ENCODE data around the gene CD151.

The CD151 gene

DNA sequence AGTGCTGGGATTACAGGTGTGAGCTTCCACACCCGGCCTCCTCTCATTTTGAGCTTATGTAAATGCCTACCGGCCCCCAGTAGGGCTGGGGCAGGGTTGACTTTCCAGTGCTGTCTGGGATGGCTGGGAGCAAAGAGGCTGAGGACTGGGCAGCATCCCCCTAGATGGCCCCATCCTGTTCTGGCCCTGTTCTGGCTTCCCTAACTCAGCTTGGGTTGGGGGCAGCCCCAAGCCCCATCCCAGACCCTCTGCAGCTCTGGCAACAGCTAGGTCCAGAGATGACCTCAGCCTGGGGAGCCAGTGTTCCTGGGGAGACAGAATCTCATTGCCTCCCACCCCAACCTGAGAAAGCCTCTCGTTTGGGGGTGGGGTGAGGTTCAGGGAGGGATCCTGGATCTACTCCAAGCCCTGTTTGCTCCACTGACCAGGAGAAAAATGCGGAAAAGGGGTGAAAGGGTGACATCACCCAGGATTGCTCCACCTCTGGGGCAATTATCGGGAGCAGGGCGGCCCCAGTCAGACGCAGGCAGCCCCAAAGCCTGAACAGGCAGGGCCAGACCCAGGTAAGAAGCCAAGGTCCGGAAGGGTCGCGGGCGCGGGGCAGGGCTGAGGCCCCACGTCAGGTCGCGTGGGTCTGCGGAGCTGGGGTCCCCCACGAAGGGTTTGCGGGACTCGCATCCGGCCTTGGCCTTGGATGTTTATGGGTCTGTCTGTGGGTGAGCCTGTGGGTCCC, 14.2 kb upstream of the CD151 start, which contains the start of gene PNPLA2:
PNPLA2 (plus strand) TSS at position 519 of the 733 bp plus-strand sequence. CDS start 805 bp downstream, outside the sequence.
- peak within 1 kb of the TSS; percentile 91 for H3K9ac ChIP-seq (ENCODE audit: insufficient read length, low read depth)
- peaks cover 42% of the 10 kb centered on the region for H3K36me3 ChIP-seq (ENCODE audit: insufficient read depth, insufficient read length, low read length)
- H3K27me3 ChIP-seq (ENCODE audit: insufficient read depth, insufficient read length): peaks cover 10% of the 10 kb centered on the region
- no peaks in the 10 kb centered on the region for H3K9me3 ChIP-seq (ENCODE audit: insufficient read depth, low read length)
- H3K4me1 ChIP-seq (ENCODE audit: insufficient read depth, insufficient read length): peaks cover 21% of the 10 kb centered on the region
- no peak for TF ChIP-seq YY1 (IDR thresholded peaks at IDR 0.05; ENCODE audit: insufficient read depth, insufficient read length)
- TF ChIP-seq SUZ12 (IDR thresholded peaks at IDR 0.05; ENCODE audit: extremely low read depth, insufficient read depth, insufficient read length): no peak
- no peak for TF ChIP-seq ZNF274 (IDR thresholded peaks at IDR 0.05; ENCODE audit: low read depth, low read length)
- no peak for DNase-seq (ENCODE audit: low read depth, low spot score)
- H3K4me3 ChIP-seq (ENCODE audit: insufficient read length, low read depth): peak within 1 kb of the TSS; percentile 95

DNA sequence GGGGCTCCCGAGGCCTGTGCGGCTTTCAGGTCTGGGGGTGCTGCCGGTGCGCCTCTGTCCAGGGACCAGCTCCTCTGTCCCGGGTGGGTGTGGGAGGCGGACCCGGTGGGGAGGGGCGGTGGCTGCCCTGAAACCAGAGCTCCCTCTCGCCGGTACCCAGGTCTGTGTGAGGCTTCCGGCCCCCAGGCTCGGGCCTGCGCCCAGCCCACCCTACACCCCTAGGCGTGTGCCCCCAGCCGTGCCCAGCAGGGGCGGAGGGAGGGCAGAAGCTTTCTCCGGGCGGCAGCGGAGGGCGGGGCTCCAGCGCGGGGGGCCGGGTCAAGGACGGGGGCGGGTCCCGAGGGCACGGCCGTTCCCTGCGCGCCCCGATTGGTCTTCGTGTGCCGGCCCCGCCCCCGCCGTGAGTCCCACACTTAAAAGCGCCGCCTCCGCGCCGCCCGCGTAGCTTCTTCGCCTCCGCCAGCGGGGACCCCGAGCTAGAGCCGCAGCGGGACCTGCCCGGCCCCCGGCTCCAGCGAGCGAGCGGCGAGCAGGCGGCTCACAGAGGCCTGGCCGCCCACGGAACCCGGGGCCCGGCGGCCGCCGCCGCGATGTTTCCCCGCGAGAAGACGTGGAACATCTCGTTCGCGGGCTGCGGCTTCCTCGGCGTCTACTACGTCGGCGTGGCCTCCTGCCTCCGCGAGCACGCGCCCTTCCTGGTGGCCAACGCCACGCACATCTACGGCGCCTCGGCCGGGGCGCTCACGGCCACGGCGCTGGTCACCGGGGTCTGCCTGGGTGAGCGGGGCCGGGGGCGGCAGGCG, 13.4 kb upstream of the CD151 start:
- H3K9ac ChIP-seq (ENCODE audit: insufficient read length, low read depth): peak overlapping the region; percentile 91
- TF ChIP-seq YY1 (IDR thresholded peaks at IDR 0.05; ENCODE audit: insufficient read depth, insufficient read length) (no peak), SUZ12 (IDR thresholded peaks at IDR 0.05; ENCODE audit: extremely low read depth, insufficient read depth, insufficient read length) (no peak), ZNF274 (IDR thresholded peaks at IDR 0.05; ENCODE audit: low read depth, low read length) (no peak)
- H3K4me1 ChIP-seq (ENCODE audit: insufficient read depth, insufficient read length): peaks cover 21% of the 10 kb centered on the region
- no peaks in the 10 kb centered on the region for H3K9me3 ChIP-seq (ENCODE audit: insufficient read depth, low read length)
- peaks cover 39% of the 10 kb centered on the region for H3K36me3 ChIP-seq (ENCODE audit: insufficient read depth, insufficient read length, low read length)
- H3K27me3 ChIP-seq (ENCODE audit: insufficient read depth, insufficient read length): peaks cover 10% of the 10 kb centered on the region
- H3K4me3 ChIP-seq (ENCODE audit: insufficient read length, low read depth): peak overlapping the region; percentile 95
- no peak for DNase-seq (ENCODE audit: low read depth, low spot score)

DNA sequence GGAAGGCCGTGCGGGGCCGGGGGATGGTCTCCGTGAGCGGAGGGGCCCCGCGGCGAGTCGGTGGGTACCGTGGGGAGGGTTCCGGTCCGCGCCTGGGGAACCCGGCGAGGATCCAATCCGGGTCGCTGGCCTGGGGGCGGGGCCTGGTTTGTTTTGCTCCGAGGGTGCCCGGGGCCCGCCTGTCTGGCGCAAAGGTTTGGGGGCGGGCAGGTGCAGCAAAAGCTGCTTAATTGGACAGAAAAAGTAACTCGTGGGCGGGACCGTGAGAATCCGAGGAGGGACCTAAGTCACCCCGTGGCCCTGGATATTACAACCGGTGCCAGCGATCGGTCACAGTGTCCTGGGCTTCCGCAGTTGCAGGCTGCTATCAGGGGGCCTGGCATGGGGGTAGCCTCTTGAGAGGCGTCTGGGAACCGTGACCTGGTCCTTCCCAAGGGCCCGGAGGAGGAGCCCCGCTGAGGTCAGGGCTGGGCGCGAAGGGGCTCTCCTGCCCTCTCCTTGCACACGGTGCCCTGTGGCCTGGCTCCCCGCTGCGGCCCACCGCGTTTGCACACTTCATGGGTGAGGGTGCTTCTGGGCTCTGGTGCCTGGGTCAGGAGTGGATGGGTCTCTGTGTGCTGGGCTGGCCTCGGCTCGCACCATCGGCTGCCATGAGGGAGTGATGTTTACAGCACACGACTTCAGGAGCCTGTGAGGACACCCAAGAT, 12.7 kb upstream of the CD151 start:
- Histone ChIP-seq H3K9me3 (ENCODE audit: insufficient read depth, low read length) (no peaks in the 10 kb centered on the region), H3K27me3 (ENCODE audit: insufficient read depth, insufficient read length) (peaks cover 11% of the 10 kb centered on the region), H3K9ac (ENCODE audit: insufficient read length, low read depth) (peak overlapping the region; percentile 91), H3K4me3 (ENCODE audit: insufficient read length, low read depth) (peak overlapping the region; percentile 95), H3K36me3 (ENCODE audit: insufficient read depth, insufficient read length, low read length) (peaks cover 41% of the 10 kb centered on the region), H3K4me1 (ENCODE audit: insufficient read depth, insufficient read length) (peaks cover 23% of the 10 kb centered on the region)
- no peak for TF ChIP-seq SUZ12 (IDR thresholded peaks at IDR 0.05; ENCODE audit: extremely low read depth, insufficient read depth, insufficient read length)
- TF ChIP-seq YY1 (IDR thresholded peaks at IDR 0.05; ENCODE audit: insufficient read depth, insufficient read length): no peak
- no peak for TF ChIP-seq ZNF274 (IDR thresholded peaks at IDR 0.05; ENCODE audit: low read depth, low read length)
- no peak for DNase-seq (ENCODE audit: low read depth, low spot score)

DNA sequence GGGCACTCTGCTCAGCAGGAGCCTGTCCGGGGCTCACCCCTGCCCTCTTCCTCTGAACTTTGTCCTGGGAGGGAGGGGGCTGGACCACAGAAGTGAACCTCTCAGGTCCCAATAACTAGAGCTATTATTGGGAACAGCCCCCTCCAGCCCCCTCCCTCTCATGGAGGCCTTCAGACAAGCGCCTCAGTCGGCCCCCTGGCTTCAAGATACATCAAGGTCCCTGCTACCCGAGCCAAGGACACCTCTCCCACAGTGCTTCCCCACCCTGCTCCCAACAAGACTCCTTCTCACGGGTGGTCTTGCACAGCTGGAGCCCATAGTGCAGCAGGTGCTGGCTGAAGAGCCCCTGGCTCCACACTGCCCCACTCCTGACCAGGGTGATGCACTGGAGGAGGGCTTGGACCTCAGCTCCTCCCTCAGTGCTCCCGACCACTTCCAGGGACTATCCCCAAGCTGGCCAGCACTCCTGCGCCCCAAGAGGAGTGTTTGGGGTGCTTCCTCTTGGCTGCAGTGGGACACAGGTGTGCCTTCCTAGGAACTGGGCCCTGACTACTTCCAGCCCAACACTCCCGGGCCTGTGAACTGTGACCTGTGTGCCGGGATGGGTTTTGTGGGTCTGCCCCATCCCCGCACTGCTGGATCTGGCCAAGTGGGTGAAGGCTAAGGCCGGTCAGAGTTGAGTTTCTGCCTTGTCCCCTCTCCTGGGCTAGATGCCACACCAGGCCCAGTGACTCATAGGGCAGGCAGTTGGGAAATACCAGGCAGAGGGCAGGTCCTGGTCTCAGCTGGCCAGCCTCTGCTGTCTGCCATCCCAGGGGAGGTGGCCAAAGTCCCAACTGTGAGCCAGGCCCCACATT, 11.9 kb upstream of the CD151 start:
- H3K27me3 ChIP-seq (ENCODE audit: insufficient read depth, insufficient read length): peaks cover 18% of the 10 kb centered on the region
- TF ChIP-seq SUZ12 (IDR thresholded peaks at IDR 0.05; ENCODE audit: extremely low read depth, insufficient read depth, insufficient read length): no peak
- no peak for TF ChIP-seq ZNF274 (IDR thresholded peaks at IDR 0.05; ENCODE audit: low read depth, low read length)
- no peak for TF ChIP-seq YY1 (IDR thresholded peaks at IDR 0.05; ENCODE audit: insufficient read depth, insufficient read length)
- H3K4me1 ChIP-seq (ENCODE audit: insufficient read depth, insufficient read length): peaks cover 26% of the 10 kb centered on the region
- DNase-seq (ENCODE audit: low read depth, low spot score): no peak
- H3K4me3 ChIP-seq (ENCODE audit: insufficient read length, low read depth): peak overlapping the region; percentile 95
- peak overlapping the region; percentile 84 for H3K9ac ChIP-seq (ENCODE audit: insufficient read length, low read depth)
- no peaks in the 10 kb centered on the region for H3K9me3 ChIP-seq (ENCODE audit: insufficient read depth, low read length)
- peaks cover 41% of the 10 kb centered on the region for H3K36me3 ChIP-seq (ENCODE audit: insufficient read depth, insufficient read length, low read length)

DNA sequence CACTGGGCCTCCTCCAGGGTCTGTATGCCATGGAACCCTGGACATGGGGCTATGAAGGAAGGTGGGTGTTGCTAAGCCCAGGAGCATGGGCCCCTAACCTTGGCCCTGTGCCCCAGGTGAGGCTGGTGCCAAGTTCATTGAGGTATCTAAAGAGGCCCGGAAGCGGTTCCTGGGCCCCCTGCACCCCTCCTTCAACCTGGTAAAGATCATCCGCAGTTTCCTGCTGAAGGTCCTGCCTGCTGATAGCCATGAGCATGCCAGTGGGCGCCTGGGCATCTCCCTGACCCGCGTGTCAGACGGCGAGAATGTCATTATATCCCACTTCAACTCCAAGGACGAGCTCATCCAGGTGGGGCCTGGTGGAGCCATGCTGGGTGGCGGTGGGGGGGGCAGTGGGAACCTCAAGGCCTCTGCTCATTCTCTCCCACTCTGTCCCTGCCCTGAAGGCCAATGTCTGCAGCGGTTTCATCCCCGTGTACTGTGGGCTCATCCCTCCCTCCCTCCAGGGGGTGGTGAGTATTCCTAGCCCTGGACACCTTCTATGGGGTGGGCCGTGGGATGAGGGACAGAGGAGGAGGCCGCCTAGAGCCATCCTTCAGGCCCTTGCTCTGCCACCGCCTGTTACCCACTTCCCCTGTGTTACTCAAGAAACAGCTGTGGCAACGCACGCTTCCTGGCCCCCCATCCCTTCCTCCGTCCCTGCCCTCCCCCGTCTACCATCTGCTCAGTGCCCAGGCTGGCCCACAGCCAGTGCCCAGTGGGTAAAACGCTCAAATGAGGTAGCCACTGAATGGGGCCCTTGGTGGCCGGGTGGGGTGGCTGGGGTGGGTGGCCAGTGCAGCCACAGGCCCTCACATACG, 11.0 kb upstream of the CD151 start:
- no peaks in the 10 kb centered on the region for H3K9me3 ChIP-seq (ENCODE audit: insufficient read depth, low read length)
- no peak for DNase-seq (ENCODE audit: low read depth, low spot score)
- H3K4me1 ChIP-seq (ENCODE audit: insufficient read depth, insufficient read length): peaks cover 26% of the 10 kb centered on the region
- TF ChIP-seq ZNF274 (IDR thresholded peaks at IDR 0.05; ENCODE audit: low read depth, low read length): no peak
- no peak for TF ChIP-seq SUZ12 (IDR thresholded peaks at IDR 0.05; ENCODE audit: extremely low read depth, insufficient read depth, insufficient read length)
- no peak for TF ChIP-seq YY1 (IDR thresholded peaks at IDR 0.05; ENCODE audit: insufficient read depth, insufficient read length)
- H3K9ac ChIP-seq (ENCODE audit: insufficient read length, low read depth): no peak overlapping the region
- H3K4me3 ChIP-seq (ENCODE audit: insufficient read length, low read depth): no peak overlapping the region
- peaks cover 39% of the 10 kb centered on the region for H3K36me3 ChIP-seq (ENCODE audit: insufficient read depth, insufficient read length, low read length)
- peaks cover 26% of the 10 kb centered on the region for H3K27me3 ChIP-seq (ENCODE audit: insufficient read depth, insufficient read length)

All from NT2/D1 (cell line).